ENCODE measurements around the gene TSPAN16. TPM values are rescaled to one million over a fixed set of nuclear protein-coding genes. Genes with fewer than 3 reads are reported as not detected.
A peak's percentile ranks its signal among the peaks of the same experiment; 100 is the strongest.
"Not testable (repeated sequence)": the region's sequence is repeated elsewhere in the genome, so short reads cannot be mapped to it uniquely, and the experiment has no call there.

Gene TSPAN16
- total and polyA plus RNA-seq, 11 donors = not detected

DNA sequence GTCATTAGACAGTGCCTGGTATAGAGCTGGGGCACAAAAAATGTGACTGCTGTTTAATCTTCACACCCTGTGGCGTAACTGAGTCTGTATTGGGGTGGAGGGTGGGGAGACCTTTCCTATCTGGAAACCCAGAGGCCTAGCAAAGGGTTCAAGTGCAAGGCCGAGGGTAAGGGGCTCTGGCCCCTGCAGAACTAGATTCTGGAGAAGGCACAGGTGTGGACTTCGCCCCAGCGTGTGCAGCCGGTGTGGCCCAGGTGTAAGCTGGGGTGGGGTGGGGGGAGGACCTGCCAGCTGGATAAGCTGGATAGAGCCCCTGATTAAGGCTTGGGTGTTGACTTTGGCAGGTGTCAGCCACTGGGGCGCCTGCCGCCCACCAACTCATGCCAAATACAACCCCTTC, 42.2 kb downstream of the TSPAN16 start:
- no peaks in the 10 kb centered on the region for H3K27me3 ChIP-seq
- WGBS, 4 donors = 84 to 95% (median 92%) methylated on average over 7 of the region's 7 CpGs
- DNase-seq (peak in 1 of 5 donors; percentile 11), ATAC-seq (no peak)
- H3K4me1 ChIP-seq = peaks cover 0 to 27% (median 8%) of the 10 kb centered on the region in 12 donors
- intact Hi-C loops (cut with DNase I) = loop anchor here in 3 of 10 donors (5.0 kb wide), 2 partner anchors 36 to 41 kb away; partner anchors contain the start of gene TSPAN16 (in 2 of the 3)
- TF ChIP-seq, protein P1, sequence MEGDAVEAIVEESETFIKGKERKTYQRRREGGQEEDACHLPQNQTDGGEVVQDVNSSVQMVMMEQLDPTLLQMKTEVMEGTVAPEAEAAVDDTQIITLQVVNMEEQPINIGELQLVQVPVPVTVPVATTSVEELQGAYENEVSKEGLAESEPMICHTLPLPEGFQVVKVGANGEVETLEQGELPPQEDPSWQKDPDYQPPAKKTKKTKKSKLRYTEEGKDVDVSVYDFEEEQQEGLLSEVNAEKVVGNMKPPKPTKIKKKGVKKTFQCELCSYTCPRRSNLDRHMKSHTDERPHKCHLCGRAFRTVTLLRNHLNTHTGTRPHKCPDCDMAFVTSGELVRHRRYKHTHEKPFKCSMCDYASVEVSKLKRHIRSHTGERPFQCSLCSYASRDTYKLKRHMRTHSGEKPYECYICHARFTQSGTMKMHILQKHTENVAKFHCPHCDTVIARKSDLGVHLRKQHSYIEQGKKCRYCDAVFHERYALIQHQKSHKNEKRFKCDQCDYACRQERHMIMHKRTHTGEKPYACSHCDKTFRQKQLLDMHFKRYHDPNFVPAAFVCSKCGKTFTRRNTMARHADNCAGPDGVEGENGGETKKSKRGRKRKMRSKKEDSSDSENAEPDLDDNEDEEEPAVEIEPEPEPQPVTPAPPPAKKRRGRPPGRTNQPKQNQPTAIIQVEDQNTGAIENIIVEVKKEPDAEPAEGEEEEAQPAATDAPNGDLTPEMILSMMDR (IDR thresholded peaks at IDR 0.05) = no peak
- no peak for TF ChIP-seq POLR2A (IDR thresholded peaks at IDR 0.05)
- peaks cover 0 to 53% (median 36%) of the 10 kb centered on the region in 9 donors for H3K36me3 ChIP-seq
- peak overlapping the region in 5 of 12 donors; percentile 74 to 88 (median 79) for H3K4me3 ChIP-seq
- H3K27ac ChIP-seq = peak overlapping the region in 4 of 12 donors; percentile 76 to 85 (median 81)
- H3K9me3 ChIP-seq = peaks cover 0 to 4% (median 0%) of the 10 kb centered on the region in 12 donors

DNA sequence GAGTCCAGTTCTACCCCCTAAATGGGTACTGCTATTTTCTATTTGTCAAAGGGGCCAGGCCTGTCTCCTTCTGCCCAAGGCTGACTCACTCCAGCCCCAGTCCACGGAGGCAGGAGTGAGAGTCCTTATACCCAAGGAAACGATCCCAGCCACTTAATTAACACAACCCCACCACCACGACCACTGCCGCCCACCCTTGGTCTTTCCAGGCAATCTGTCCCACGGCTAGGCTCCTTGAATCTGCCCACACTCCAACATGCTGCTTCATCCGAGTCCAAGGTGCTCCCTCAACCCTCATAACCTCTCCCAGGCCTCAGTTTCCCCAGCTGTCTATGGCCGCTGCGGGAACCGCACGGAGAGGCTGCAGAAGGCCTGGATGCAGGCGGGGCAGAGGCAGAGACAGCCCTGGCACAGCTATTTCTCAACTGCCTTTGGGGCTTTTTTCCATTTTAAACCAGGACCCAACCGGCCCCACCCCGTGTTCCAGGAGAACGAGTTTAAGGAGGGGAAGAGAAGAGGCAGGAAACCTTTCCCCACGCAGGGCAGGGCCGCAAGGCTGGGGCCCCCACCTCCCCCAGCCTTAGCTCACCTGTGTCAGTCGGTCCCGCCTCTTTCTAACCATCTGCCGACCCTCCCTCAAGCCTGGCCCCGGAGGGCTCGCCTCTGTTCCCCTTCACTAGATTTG, 42.8 kb downstream of the TSPAN16 start:
- ATAC-seq (peak in 3 of 4 donors; percentile 2 to 11 (median 9)), DNase-seq (peak in 2 of 5 donors; percentile 2 to 30)
- Histone ChIP-seq H3K36me3 (peaks cover 0 to 52% (median 30%) of the 10 kb centered on the region in 9 donors), H3K27ac (peak overlapping the region; percentile 41 to 85 (median 78)), H3K27me3 (no peaks in the 10 kb centered on the region), H3K9me3 (peaks cover 0 to 4% (median 0%) of the 10 kb centered on the region in 12 donors), H3K4me1 (peaks cover 0 to 31% (median 8%) of the 10 kb centered on the region in 12 donors), H3K4me3 (peak overlapping the region; percentile 56 to 88 (median 77))
- TF ChIP-seq, protein P1 (IDR thresholded peaks at IDR 0.05) = no peak
- no peak for TF ChIP-seq POLR2A (IDR thresholded peaks at IDR 0.05)
- intact Hi-C loops (cut with DNase I) = loop anchor here in 4 of 10 donors (1.0 to 5.0 kb wide), 3 partner anchors 36 to 44 kb away; partner anchors contain the start of gene TSPAN16 (in 2 of the 4)
- 40 to 50% (median 44%) methylated on average over 18 to 21 of the region's 21 CpGs for WGBS, 4 donors

DNA sequence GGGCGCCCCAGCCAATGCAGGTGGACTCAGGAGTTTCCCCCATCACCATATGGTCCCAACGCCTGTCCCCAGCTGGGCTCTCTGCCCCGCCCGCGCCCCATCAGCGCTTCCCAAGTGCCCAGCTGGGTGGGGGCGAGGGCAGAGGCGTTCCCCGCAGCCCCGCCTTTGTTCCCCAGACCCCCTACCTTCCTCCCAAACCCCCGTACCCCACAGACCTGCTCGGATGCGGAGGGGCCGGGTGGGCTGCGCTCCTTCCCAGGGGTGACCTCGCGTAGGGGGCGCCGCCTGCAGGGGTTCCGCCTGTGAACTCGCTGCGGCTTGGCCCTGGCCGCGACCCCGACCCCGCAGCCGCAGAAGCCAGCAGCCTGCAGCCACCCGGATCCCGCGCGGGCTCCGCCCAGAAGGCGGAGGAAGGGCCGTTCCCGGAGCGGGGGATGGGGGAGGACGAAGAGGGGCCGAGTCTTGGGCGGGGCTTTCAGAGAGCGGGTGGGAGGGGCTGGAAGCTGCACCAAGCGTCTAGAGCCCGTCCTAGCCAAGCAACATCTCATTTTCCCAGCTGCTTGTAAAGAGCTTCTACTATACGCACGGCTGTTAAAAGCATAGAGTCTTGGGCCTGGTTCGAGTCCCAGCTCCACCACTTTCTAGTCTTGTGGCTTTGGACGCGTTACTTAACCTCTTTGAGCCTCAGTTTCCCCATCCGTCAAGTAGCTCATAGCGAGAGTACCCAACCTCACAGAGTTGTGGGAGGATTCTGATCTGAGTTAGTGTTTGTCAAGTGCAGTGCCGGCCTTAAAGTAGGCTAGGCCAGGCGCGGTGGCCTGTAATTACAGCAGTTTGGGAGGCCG, 43.5 kb downstream of the TSPAN16 start, which contains the start of gene RAB3D:
TSS of gene RAB3D (minus strand) at position 404 of the 845 bp plus-strand sequence. CDS start 2,258 bp downstream, outside the sequence.
- intact Hi-C loops (cut with DNase I) = loop anchor here in 4 of 10 donors (1.0 to 5.0 kb wide), 3 partner anchors 37 to 45 kb away; partner anchors contain the start of gene TSPAN16 (in 2 of the 4)
- no peaks in the 10 kb centered on the region for H3K27me3 ChIP-seq
- H3K27ac ChIP-seq = peak within 1 kb of the TSS; percentile 41 to 85 (median 78)
- H3K9me3 ChIP-seq = peaks cover 0 to 4% (median 0%) of the 10 kb centered on the region in 12 donors
- H3K36me3 ChIP-seq = peaks cover 0 to 44% (median 22%) of the 10 kb centered on the region in 9 donors
- DNase-seq (peak; percentile 93 to 96 (median 95)), ATAC-seq (peak; percentile 92 to 98 (median 97))
- H3K4me1 ChIP-seq = peaks cover 0 to 39% (median 14%) of the 10 kb centered on the region in 12 donors
- TF ChIP-seq, protein P1 (IDR thresholded peaks at IDR 0.05) = no peak
- TF ChIP-seq POLR2A (IDR thresholded peaks at IDR 0.05) = peak in 1 of 2 donors; percentile 56
- H3K4me3 ChIP-seq = peak within 1 kb of the TSS; percentile 56 to 88 (median 77)
- WGBS, 4 donors = 8 to 23% (median 10%) methylated on average over 14 to 53 of the region's 53 CpGs

DNA sequence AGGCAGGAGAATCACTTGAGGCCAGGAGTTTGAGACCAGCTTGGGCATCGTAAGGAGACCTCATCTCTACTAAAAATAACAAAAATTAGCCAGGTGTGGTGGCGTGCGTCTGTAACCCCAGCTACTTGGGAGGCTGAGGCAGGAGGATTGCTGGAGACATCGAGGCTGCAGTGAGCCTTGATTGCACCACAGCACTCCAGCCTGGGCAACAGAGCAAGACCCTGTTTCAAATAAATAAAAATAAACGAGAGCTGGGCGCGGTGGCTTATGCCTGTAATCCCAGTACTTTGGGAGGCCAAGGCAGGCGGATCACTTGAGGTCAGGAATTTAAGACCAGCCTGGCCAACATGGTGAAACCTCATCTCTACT, 44.1 kb downstream of the TSPAN16 start:
- peak overlapping the region in 11 of 12 donors; percentile 22 to 85 (median 79) for H3K27ac ChIP-seq
- peak overlapping the region in 10 of 12 donors; percentile 56 to 88 (median 77) for H3K4me3 ChIP-seq
- ATAC-seq; H3K9me3 ChIP-seq; H3K27me3 ChIP-seq; DNase-seq; intact Hi-C loops (cut with DNase I): not testable (repeated sequence)
- WGBS, 4 donors = 86 to 93% (median 89%) methylated on average over 8 of the region's 8 CpGs
- peaks cover 0 to 45% (median 19%) of the 10 kb centered on the region in 12 donors for H3K4me1 ChIP-seq
- H3K36me3 ChIP-seq = peaks cover 0 to 38% (median 16%) of the 10 kb centered on the region in 9 donors

Data from heart left ventricle (tissue), 16 donors.